KMS-11 (cell line): ENCODE results near the gene CATSPERD.

Experiments used
- H2AFZ ChIP-seq: fragments of 200-600 bp; sonication (generic); 2 replicates; pipeline ENCODE4 v1.6.1; 2016; ENCODE audit warnings: antibody characterized with exemption, mixed run types, low read depth
- H3K27ac ChIP-seq: fragments of 200-600 bp; sonication (generic); 2 replicates; pipeline ENCODE4 v1.6.1; 2016; ENCODE audit warnings: mild to moderate bottlenecking, mixed run types
- H3K27me3 ChIP-seq: fragments of 200-600 bp; sonication (generic); 2 replicates; pipeline ENCODE4 v1.6.1; 2017; ENCODE audit warnings: mild to moderate bottlenecking, low read depth, mixed run types, moderate library complexity; ENCODE audit not compliant: insufficient read depth
- H3K36me3 ChIP-seq: fragments of 200-600 bp; sonication (generic); 2 replicates; pipeline ENCODE4 v1.6.1; 2017; ENCODE audit warnings: mild to moderate bottlenecking, mixed run types; ENCODE audit not compliant: insufficient read depth
- H3K4me1 ChIP-seq: fragments of 200-600 bp; sonication (generic); 2 replicates; pipeline ENCODE4 v1.6.1; 2016; ENCODE audit warnings: mild to moderate bottlenecking, low read depth, mixed run types; ENCODE audit not compliant: poor library complexity, severe bottlenecking
- H3K4me2 ChIP-seq: fragments of 200-600 bp; sonication (generic); 2 replicates; pipeline ENCODE4 v1.7.0; 2016; ENCODE audit warnings: mild to moderate bottlenecking, mixed run types
- H3K4me3 ChIP-seq: fragments of 200-600 bp; sonication (generic); IDR thresholded peaks from 2 replicates; pipeline ENCODE4 v1.6.1; 2017; ENCODE audit warnings: low read depth, low read length, mixed read lengths; ENCODE audit not compliant: insufficient read depth
- H3K79me2 ChIP-seq: fragments of 200-600 bp; sonication (generic); 2 replicates; pipeline ENCODE4 v1.6.1; 2016; ENCODE audit warnings: low read depth, mixed run types; ENCODE audit not compliant: insufficient read depth
- H3K9ac ChIP-seq: fragments of 200-600 bp; sonication (generic); 2 replicates; pipeline ENCODE4 v1.6.1; 2016; ENCODE audit warnings: mild to moderate bottlenecking, mixed run types
- H4K20me1 ChIP-seq: fragments of 200-600 bp; sonication (generic); 2 replicates; pipeline ENCODE4 v1.6.1; 2016; ENCODE audit warnings: mild to moderate bottlenecking, mixed run types; ENCODE audit not compliant: insufficient read depth
- TF ChIP-seq, protein P1 (sequence below): fragments of 200-600 bp; sonication (generic); conservative IDR thresholded peaks from 2 replicates; pipeline ENCODE4 v1.6.1; 2017; ENCODE audit warnings: low read depth, mild to moderate bottlenecking, antibody characterized with exemption, low read length, moderate library complexity, mixed read lengths

Gene CATSPERD

GRCh38 chr19:5711025-5711424, 9.4 kb upstream of the CATSPERD start:
- no peak overlapping the region for H3K4me2 ChIP-seq
- no peak overlapping the region for H3K27ac ChIP-seq
- H2AFZ ChIP-seq, result no peak overlapping the region
- H3K4me3 ChIP-seq, result no peak overlapping the region
- H4K20me1 ChIP-seq, result no peaks in the 10 kb centered on the region
- H3K27me3 ChIP-seq, result no peaks in the 10 kb centered on the region
- H3K9ac ChIP-seq, result no peak overlapping the region
- H3K36me3 ChIP-seq, result peaks cover 8% of the 10 kb centered on the region; the same call in 1 of the 2 replicates
- H3K4me1 ChIP-seq, result peaks cover 3% of the 10 kb centered on the region
- TF ChIP-seq, protein P1, sequence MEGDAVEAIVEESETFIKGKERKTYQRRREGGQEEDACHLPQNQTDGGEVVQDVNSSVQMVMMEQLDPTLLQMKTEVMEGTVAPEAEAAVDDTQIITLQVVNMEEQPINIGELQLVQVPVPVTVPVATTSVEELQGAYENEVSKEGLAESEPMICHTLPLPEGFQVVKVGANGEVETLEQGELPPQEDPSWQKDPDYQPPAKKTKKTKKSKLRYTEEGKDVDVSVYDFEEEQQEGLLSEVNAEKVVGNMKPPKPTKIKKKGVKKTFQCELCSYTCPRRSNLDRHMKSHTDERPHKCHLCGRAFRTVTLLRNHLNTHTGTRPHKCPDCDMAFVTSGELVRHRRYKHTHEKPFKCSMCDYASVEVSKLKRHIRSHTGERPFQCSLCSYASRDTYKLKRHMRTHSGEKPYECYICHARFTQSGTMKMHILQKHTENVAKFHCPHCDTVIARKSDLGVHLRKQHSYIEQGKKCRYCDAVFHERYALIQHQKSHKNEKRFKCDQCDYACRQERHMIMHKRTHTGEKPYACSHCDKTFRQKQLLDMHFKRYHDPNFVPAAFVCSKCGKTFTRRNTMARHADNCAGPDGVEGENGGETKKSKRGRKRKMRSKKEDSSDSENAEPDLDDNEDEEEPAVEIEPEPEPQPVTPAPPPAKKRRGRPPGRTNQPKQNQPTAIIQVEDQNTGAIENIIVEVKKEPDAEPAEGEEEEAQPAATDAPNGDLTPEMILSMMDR, result no peak
- H3K79me2 ChIP-seq, result peaks cover 29% of the 10 kb centered on the region; the same call in 1 of the 2 replicates

DNA sequence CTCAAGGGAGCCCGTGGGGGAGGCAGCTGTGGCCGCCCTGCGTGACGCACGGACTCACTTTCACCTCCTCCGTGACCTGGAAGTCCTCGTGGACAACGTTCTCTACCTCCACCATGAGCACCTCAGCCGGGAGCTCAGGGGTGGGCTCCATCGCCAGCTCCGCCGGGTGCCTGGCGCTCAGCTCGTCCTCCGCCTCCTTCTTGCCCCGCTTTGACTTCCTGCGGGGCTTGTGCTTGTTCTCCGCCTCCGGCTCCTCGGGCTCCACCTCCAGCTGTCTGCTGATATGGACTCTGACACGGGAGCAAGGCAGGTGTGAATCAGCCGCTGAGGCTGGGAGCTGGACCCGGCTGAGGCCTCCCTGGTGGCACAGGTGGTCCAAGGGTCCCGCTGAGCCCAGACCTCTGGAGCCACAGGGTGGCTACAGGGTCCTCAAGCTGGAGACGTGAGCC, 8.7 kb upstream of the CATSPERD start:
- H3K79me2 ChIP-seq, result peaks cover 35% of the 10 kb centered on the region
- no peaks in the 10 kb centered on the region for H3K27me3 ChIP-seq
- H2AFZ ChIP-seq, result no peak overlapping the region
- no peak overlapping the region for H3K27ac ChIP-seq
- no peak overlapping the region for H3K9ac ChIP-seq
- TF ChIP-seq, protein P1, result no peak
- no peak overlapping the region for H3K4me3 ChIP-seq
- H3K4me2 ChIP-seq, result no peak overlapping the region
- H3K4me1 ChIP-seq, result peaks cover 3% of the 10 kb centered on the region
- H3K36me3 ChIP-seq, result peaks cover 8% of the 10 kb centered on the region; the same call in 1 of the 2 replicates
- no peaks in the 10 kb centered on the region for H4K20me1 ChIP-seq

GRCh38 chr19:5713228-5713627, 7.2 kb upstream of the CATSPERD start:
- H3K4me3 ChIP-seq, result no peak overlapping the region
- H3K4me2 ChIP-seq, result no peak overlapping the region
- no peak overlapping the region for H2AFZ ChIP-seq
- TF ChIP-seq, protein P1, result no peak
- peaks cover 50% of the 10 kb centered on the region for H3K79me2 ChIP-seq
- no peak overlapping the region for H3K9ac ChIP-seq
- peaks cover 16% of the 10 kb centered on the region for H3K4me1 ChIP-seq
- no peaks in the 10 kb centered on the region for H3K27me3 ChIP-seq
- peaks cover 8% of the 10 kb centered on the region; the same call in 1 of the 2 replicates for H3K36me3 ChIP-seq
- no peak overlapping the region for H3K27ac ChIP-seq
- H4K20me1 ChIP-seq, result no peaks in the 10 kb centered on the region

GRCh38 chr19:5714816-5715215, 5.6 kb upstream of the CATSPERD start:
- Histone ChIP-seq H3K79me2 (peaks cover 66% of the 10 kb centered on the region), H3K36me3 (peaks cover 8% of the 10 kb centered on the region; the same call in 1 of the 2 replicates), H4K20me1 (0 out of 2 replicates have a peak, but pooled peaks cover 5% of the 10 kb centered on the region), H3K4me1 (peaks cover 16% of the 10 kb centered on the region), H3K9ac (no peak overlapping the region), H3K27ac (no peak overlapping the region), H3K4me2 (no peak overlapping the region), H2AFZ (no peak overlapping the region), H3K27me3 (no peaks in the 10 kb centered on the region), H3K4me3 (no peak overlapping the region)
- TF ChIP-seq, protein P1, result no peak
